HL-60 (cell line): ENCODE results near the gene HDAC8.

ENCODE experiments used
- GABPA ChIP-seq: IDR thresholded peaks from 2 replicates; pipeline ENCODE4 v1.6.1; 2012; ENCODE audit warnings: low read depth
- POLR2AphosphoS5 ChIP-seq: IDR thresholded peaks from 2 replicates; pipeline ENCODE4 v1.6.1; 2012; ENCODE audit warnings: low read depth
- SPI1 ChIP-seq: IDR thresholded peaks from 2 replicates; pipeline ENCODE4 v1.6.1; 2012; ENCODE audit warnings: low read depth, mild to moderate bottlenecking, borderline replicate concordance
- TF ChIP-seq, protein P1 (sequence below): IDR thresholded peaks from one replicate; pipeline ENCODE4 v1.5.1; 2011; ENCODE audit warnings: low read length, control low read depth, inconsistent platforms; ENCODE audit not compliant: insufficient read depth
- TF ChIP-seq, protein P2 (sequence below): IDR thresholded peaks from 2 replicates; pipeline ENCODE4 v1.6.1; 2012; ENCODE audit warnings: low read depth; ENCODE audit not compliant: insufficient replicate concordance

DNA sequence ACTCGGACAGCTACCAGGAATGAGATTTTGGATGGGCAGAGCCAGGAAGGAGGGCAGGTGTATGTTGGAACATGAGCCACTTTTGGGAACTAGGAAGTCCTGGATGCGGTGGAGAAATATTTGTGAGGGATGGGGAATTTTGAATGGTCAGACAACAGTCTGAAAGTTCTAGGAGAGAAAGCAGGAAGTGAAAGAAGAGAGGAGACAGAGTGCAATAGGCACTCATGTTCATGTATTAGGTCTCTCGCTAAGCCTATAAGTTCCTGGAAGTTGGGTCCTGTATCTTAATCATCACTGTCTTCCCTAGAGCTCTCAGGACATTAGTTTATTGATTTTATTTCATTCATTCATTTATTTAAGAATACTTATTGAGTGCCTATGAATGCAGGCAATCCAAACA is 201.2 kb downstream of the HDAC8 start:
- TF ChIP-seq, protein P1, sequence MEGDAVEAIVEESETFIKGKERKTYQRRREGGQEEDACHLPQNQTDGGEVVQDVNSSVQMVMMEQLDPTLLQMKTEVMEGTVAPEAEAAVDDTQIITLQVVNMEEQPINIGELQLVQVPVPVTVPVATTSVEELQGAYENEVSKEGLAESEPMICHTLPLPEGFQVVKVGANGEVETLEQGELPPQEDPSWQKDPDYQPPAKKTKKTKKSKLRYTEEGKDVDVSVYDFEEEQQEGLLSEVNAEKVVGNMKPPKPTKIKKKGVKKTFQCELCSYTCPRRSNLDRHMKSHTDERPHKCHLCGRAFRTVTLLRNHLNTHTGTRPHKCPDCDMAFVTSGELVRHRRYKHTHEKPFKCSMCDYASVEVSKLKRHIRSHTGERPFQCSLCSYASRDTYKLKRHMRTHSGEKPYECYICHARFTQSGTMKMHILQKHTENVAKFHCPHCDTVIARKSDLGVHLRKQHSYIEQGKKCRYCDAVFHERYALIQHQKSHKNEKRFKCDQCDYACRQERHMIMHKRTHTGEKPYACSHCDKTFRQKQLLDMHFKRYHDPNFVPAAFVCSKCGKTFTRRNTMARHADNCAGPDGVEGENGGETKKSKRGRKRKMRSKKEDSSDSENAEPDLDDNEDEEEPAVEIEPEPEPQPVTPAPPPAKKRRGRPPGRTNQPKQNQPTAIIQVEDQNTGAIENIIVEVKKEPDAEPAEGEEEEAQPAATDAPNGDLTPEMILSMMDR = no peak
- no peak for TF ChIP-seq POLR2AphosphoS5
- TF ChIP-seq, protein P2, sequence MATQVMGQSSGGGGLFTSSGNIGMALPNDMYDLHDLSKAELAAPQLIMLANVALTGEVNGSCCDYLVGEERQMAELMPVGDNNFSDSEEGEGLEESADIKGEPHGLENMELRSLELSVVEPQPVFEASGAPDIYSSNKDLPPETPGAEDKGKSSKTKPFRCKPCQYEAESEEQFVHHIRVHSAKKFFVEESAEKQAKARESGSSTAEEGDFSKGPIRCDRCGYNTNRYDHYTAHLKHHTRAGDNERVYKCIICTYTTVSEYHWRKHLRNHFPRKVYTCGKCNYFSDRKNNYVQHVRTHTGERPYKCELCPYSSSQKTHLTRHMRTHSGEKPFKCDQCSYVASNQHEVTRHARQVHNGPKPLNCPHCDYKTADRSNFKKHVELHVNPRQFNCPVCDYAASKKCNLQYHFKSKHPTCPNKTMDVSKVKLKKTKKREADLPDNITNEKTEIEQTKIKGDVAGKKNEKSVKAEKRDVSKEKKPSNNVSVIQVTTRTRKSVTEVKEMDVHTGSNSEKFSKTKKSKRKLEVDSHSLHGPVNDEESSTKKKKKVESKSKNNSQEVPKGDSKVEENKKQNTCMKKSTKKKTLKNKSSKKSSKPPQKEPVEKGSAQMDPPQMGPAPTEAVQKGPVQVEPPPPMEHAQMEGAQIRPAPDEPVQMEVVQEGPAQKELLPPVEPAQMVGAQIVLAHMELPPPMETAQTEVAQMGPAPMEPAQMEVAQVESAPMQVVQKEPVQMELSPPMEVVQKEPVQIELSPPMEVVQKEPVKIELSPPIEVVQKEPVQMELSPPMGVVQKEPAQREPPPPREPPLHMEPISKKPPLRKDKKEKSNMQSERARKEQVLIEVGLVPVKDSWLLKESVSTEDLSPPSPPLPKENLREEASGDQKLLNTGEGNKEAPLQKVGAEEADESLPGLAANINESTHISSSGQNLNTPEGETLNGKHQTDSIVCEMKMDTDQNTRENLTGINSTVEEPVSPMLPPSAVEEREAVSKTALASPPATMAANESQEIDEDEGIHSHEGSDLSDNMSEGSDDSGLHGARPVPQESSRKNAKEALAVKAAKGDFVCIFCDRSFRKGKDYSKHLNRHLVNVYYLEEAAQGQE = no peak
- TF ChIP-seq GABPA = no peak
- no peak for TF ChIP-seq SPI1
